Choroid plexus epithelial cell (primary cell): ENCODE results near the gene FREY1.

Experiments
- DNase-seq: peaks from one replicate; pipeline ENCODE4 v3.0.0-alpha.2; 2010; ENCODE audit warnings: low read depth
- H3K4me3 ChIP-seq: 2 replicates; pipeline ENCODE4 v1.5.1; 2011; ENCODE audit warnings: low read depth, mild to moderate bottlenecking, control low read depth, low read length, moderate library complexity
- CTCF ChIP-seq: conservative IDR thresholded peaks from 2 replicates; pipeline ENCODE4 v1.5.1; 2011; ENCODE audit warnings: low read depth, mild to moderate bottlenecking, control low read depth, inconsistent platforms, low read length, moderate library complexity

The FREY1 gene

GRCh38 chr11:45928535-45929215 lies 21.6 kb upstream of the FREY1 start:
- TF ChIP-seq CTCF, result no peak
- H3K4me3 ChIP-seq, result no peak overlapping the region
- DNase-seq, result no peak

GRCh38 chr11:45927684-45928413 lies 20.8 kb upstream of the FREY1 start:
- DNase-seq, result no peak
- no peak for TF ChIP-seq CTCF
- no peak overlapping the region for H3K4me3 ChIP-seq

DNA sequence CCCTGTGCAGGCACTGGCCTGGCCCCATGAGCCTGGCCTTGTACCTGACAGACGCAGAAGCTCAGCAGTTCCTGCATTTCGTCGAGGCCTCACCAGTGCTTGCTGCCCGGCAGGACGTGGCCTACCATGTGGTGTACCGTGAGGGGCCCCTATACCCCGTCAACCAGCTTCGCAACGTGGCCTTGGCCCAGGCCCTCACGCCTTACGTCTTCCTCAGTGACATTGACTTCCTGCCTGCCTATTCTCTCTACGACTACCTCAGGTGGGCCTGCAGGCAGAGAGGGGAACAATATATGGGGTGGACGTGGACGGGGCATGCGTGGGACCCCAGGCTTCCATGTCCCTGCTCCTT lies 20.2 kb upstream of the FREY1 start:
- H3K4me3 ChIP-seq, result no peak overlapping the region
- DNase-seq, result no peak
- TF ChIP-seq CTCF, result no peak

DNA sequence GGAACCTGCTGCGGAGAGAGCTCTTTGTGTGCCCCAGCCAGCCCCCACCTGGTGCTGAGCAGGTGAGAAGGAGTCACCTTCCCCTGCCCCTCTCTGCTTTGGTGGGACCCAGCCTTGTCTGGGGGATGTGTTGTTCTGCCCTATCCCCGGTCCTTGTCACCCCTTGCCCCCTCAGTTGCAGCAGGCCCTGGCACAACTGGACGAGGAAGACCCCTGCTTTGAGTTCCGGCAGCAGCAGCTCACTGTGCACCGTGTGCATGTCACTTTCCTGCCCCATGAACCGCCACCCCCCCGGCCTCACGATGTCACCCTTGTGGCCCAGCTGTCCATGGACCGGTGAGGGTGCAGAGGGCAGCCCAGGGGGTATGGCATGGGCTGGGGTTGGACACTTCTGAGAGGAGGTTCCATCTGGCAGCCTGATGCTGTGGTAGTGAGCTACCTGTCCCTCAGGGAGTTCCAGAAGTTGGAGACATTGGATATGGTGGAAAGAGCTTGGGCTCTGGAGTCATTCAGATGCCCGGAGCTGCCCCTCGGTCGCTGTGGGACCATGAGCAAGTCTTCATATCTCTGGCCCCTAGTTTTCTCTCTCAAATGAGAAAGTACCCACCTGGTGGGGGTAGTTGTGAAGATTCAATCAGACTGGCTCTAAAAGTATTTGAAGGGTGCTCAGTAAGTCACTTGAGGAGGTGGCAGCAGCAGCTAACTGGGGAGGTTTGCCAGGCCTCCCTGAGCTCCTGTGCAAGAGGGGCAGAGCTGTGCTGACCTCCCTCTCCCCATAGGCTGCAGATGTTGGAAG lies 19.7 kb upstream of the FREY1 start:
- TF ChIP-seq CTCF, result no peak
- DNase-seq, result no peak

GRCh38 chr11:45926001-45926401 lies 18.9 kb upstream of the FREY1 start:
- no peak overlapping the region for H3K4me3 ChIP-seq
- DNase-seq, result no peak
- TF ChIP-seq CTCF, result no peak

More for the DNA sequence above, 19.7 kb upstream of the FREY1 start:
- no peak overlapping the region for H3K4me3 ChIP-seq

DNA sequence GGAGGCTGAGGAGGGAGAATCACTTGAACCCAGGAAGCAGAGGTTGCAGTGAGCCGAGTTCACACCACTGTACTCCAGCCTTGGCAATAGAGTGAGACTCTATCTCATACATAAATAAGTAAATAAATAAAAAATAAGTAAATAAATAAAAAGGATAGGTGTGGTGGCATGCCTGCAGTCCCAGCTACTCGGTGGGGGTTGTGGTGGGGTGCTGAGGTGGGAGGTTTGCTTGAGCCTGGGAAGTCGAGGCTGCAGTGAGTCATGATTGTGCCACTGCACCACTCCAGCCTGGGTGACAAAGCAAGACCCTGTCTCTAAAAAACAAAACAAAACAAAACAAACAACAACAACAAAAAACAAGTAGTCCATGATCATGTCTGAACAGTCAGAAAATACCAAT lies 18.5 kb upstream of the FREY1 start:
- H3K4me3 ChIP-seq, result no peak overlapping the region
- DNase-seq, result no peak
- no peak for TF ChIP-seq CTCF
